ENCODE results near the gene ZBTB43. TPM values are rescaled to one million over a fixed set of nuclear protein-coding genes. Genes with fewer than 3 reads are reported as not detected.

The ZBTB43 gene
- total RNA-seq, 1 experiment from 2014 or later: 15.4 TPM

DNA sequence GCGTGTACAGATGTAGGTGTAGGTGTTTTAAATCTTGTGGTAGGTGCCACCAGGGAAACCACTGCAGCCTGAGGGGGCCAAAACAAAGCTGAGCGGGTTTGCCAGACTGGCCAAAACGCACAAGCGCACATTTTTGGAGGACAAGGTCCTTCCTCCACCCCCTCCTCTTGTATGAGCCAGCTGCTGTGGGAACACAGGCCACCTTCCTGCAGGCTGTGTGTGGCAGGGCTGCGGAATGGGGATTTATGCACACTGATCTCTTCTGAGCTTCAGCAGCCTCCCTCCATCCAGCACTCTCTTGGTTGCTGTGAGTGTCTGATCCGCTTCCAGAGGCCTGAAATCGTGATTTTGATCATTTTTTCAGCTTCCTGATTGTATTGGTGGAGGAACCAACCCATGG, 22.4 kb downstream of the ZBTB43 start:
- H4K20me1 ChIP-seq (ENCODE audit: insufficient read depth): peaks cover 5% of the 10 kb centered on the region; the same call in 1 of the 2 replicates
- no peak overlapping the region for H3K4me2 ChIP-seq (ENCODE audit: low read length)
- H3K27me3 ChIP-seq (ENCODE audit: insufficient read depth, low read length): no peaks in the 10 kb centered on the region
- no peaks in the 10 kb centered on the region for H3K4me1 ChIP-seq (ENCODE audit: control insufficient read depth in 1 of 2, insufficient read depth in 2 of 2, low read length in 2 of 2)
- TF ChIP-seq JUND (IDR thresholded peaks at IDR 0.05): no peak
- TF ChIP-seq ZNF274 (IDR thresholded peaks at IDR 0.05; ENCODE audit: low read depth, low read length): no peak
- TF ChIP-seq SRF (IDR thresholded peaks at IDR 0.05; ENCODE audit: low read depth): no peak
- TF ChIP-seq SP1 (IDR thresholded peaks at IDR 0.05; ENCODE audit: low read depth): no peak
- TF ChIP-seq TCF7L2 (IDR thresholded peaks at IDR 0.05; ENCODE audit: borderline replicate concordance, extremely low read depth, insufficient read depth, insufficient read length): no peak
- TF ChIP-seq YY1 (IDR thresholded peaks at IDR 0.05; ENCODE audit: extremely low read depth, insufficient replicate concordance, low read depth, low read length): no peak
- TF ChIP-seq EZH2 (IDR thresholded peaks at IDR 0.05): no peak
- no peak for TF ChIP-seq CEBPB (IDR thresholded peaks at IDR 0.05; ENCODE audit: low read depth)
- TF ChIP-seq EZH2phosphoT487 (IDR thresholded peaks at IDR 0.05; ENCODE audit: borderline replicate concordance): no peak
- TF ChIP-seq, protein P1, sequence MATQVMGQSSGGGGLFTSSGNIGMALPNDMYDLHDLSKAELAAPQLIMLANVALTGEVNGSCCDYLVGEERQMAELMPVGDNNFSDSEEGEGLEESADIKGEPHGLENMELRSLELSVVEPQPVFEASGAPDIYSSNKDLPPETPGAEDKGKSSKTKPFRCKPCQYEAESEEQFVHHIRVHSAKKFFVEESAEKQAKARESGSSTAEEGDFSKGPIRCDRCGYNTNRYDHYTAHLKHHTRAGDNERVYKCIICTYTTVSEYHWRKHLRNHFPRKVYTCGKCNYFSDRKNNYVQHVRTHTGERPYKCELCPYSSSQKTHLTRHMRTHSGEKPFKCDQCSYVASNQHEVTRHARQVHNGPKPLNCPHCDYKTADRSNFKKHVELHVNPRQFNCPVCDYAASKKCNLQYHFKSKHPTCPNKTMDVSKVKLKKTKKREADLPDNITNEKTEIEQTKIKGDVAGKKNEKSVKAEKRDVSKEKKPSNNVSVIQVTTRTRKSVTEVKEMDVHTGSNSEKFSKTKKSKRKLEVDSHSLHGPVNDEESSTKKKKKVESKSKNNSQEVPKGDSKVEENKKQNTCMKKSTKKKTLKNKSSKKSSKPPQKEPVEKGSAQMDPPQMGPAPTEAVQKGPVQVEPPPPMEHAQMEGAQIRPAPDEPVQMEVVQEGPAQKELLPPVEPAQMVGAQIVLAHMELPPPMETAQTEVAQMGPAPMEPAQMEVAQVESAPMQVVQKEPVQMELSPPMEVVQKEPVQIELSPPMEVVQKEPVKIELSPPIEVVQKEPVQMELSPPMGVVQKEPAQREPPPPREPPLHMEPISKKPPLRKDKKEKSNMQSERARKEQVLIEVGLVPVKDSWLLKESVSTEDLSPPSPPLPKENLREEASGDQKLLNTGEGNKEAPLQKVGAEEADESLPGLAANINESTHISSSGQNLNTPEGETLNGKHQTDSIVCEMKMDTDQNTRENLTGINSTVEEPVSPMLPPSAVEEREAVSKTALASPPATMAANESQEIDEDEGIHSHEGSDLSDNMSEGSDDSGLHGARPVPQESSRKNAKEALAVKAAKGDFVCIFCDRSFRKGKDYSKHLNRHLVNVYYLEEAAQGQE (IDR thresholded peaks at IDR 0.05; ENCODE audit: low read depth): no peak
- TF ChIP-seq, protein P2, sequence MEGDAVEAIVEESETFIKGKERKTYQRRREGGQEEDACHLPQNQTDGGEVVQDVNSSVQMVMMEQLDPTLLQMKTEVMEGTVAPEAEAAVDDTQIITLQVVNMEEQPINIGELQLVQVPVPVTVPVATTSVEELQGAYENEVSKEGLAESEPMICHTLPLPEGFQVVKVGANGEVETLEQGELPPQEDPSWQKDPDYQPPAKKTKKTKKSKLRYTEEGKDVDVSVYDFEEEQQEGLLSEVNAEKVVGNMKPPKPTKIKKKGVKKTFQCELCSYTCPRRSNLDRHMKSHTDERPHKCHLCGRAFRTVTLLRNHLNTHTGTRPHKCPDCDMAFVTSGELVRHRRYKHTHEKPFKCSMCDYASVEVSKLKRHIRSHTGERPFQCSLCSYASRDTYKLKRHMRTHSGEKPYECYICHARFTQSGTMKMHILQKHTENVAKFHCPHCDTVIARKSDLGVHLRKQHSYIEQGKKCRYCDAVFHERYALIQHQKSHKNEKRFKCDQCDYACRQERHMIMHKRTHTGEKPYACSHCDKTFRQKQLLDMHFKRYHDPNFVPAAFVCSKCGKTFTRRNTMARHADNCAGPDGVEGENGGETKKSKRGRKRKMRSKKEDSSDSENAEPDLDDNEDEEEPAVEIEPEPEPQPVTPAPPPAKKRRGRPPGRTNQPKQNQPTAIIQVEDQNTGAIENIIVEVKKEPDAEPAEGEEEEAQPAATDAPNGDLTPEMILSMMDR (IDR thresholded peaks at IDR 0.05 in 2 of 3, conservative IDR thresholded peaks at IDR 0.05 in 1 of 3; ENCODE audit: borderline replicate concordance in 1 of 3, insufficient read depth in 1 of 3, low read depth in 2 of 3, low read length in 2 of 3): no peak
- TF ChIP-seq, protein P3, sequence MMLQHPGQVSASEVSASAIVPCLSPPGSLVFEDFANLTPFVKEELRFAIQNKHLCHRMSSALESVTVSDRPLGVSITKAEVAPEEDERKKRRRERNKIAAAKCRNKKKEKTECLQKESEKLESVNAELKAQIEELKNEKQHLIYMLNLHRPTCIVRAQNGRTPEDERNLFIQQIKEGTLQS (IDR thresholded peaks at IDR 0.05): no peak
- no peak for TF ChIP-seq RAD21 (IDR thresholded peaks at IDR 0.05; ENCODE audit: low read depth)
- TF ChIP-seq FOSL1 (IDR thresholded peaks at IDR 0.05; ENCODE audit: low read depth): no peak
- TF ChIP-seq EGR1 (IDR thresholded peaks at IDR 0.05; ENCODE audit: low read depth): no peak
- no peak for TF ChIP-seq CBX3 (IDR thresholded peaks at IDR 0.05; ENCODE audit: low read depth)
- TF ChIP-seq SIN3A (IDR thresholded peaks at IDR 0.05; ENCODE audit: low read depth): no peak
- TF ChIP-seq, protein P4, sequence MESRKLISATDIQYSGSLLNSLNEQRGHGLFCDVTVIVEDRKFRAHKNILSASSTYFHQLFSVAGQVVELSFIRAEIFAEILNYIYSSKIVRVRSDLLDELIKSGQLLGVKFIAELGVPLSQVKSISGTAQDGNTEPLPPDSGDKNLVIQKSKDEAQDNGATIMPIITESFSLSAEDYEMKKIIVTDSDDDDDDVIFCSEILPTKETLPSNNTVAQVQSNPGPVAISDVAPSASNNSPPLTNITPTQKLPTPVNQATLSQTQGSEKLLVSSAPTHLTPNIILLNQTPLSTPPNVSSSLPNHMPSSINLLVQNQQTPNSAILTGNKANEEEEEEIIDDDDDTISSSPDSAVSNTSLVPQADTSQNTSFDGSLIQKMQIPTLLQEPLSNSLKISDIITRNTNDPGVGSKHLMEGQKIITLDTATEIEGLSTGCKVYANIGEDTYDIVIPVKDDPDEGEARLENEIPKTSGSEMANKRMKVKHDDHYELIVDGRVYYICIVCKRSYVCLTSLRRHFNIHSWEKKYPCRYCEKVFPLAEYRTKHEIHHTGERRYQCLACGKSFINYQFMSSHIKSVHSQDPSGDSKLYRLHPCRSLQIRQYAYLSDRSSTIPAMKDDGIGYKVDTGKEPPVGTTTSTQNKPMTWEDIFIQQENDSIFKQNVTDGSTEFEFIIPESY (IDR thresholded peaks at IDR 0.05; ENCODE audit: extremely low read depth, insufficient replicate concordance, low read length): no peak
- H2AFZ ChIP-seq (ENCODE audit: low read depth, low read length, poor library complexity, severe bottlenecking): no peak overlapping the region
- peaks cover 0 to 5% of the 10 kb centered on the region in 2 experiments; a peak in 3 of 4 replicates for H3K36me3 ChIP-seq (ENCODE audit: control insufficient read depth in 1 of 2, insufficient read depth in 2 of 2, low read length in 2 of 2)
- ChIA-PET POLR2A (no interaction called here), RAD21 (ENCODE audit: low non-redundant PET in 1 of 2, low total read pairs in 2 of 2, uncharacterized antibody in 2 of 2, unreplicated experiment in 2 of 2) (no interaction called here), CTCF (no interaction called here)
- no TSS peak for BruUV-seq (replicated peaks)
- H3K9ac ChIP-seq (ENCODE audit: low read length): no peak overlapping the region
- H3K79me2 ChIP-seq (ENCODE audit: insufficient read depth, low read length): peaks cover 35% of the 10 kb centered on the region
- intact Hi-C loops (cut with micrococcal nuclease): no loop called here
- H3K9me2 ChIP-seq (ENCODE audit: insufficient read depth): no peaks in the 10 kb centered on the region
- DNase-seq (ENCODE audit: low read depth, low spot score) (no peak), ATAC-seq (no peak)
- H3K4me3 ChIP-seq (replicated peaks in 1 of 2; ENCODE audit: low read depth in 1 of 2, low read length in 2 of 2): no peak overlapping the region
- no peak overlapping the region for H3K27ac ChIP-seq (ENCODE audit: low read depth, low read length)
- H3K9me3 ChIP-seq (ENCODE audit: control insufficient read depth in 1 of 2, insufficient read depth in 1 of 2, low read depth in 1 of 2, low read length in 2 of 2): no peaks in the 10 kb centered on the region

Measured in HCT116 (cell line).